ENCODE measurements around the gene DNAJC9.

DNAJC9 gene

GRCh38 chr10:73238990-73239566 is 8.0 kb downstream of the DNAJC9 start:
- no peak for DNase-seq

- no peak for DNase-seq
Measured at GRCh38 chr10:73234695-73235094, 12.4 kb downstream of the DNAJC9 start.

GRCh38 chr10:73233883-73234282 is 13.2 kb downstream of the DNAJC9 start:
- no peak for DNase-seq

GRCh38 chr10:73232887-73233286 is 14.2 kb downstream of the DNAJC9 start:
- no peak for DNase-seq

GRCh38 chr10:73229567-73229966 is 17.5 kb downstream of the DNAJC9 start:
- DNase-seq, result peak; percentile 66 to 77 (median 75)

- peak; percentile 48 to 74 (median 73) for DNase-seq
Measured at GRCh38 chr10:73228247-73228646, 18.8 kb downstream of the DNAJC9 start.

GRCh38 chr10:73226663-73227062 is 20.4 kb downstream of the DNAJC9 start:
- no peak for DNase-seq

GRCh38 chr10:73225518-73225917 is 21.5 kb downstream of the DNAJC9 start:
- DNase-seq, result no peak

- DNase-seq, result no peak
Measured at GRCh38 chr10:73220989-73221388, 26.1 kb downstream of the DNAJC9 start.

- no peak for DNase-seq
Measured at GRCh38 chr10:73219384-73219783, 27.7 kb downstream of the DNAJC9 start.

- peak; percentile 18 to 29 (median 28) for DNase-seq
Measured at GRCh38 chr10:73218431-73219191, 28.4 kb downstream of the DNAJC9 start.

- DNase-seq, result no peak
Measured at GRCh38 chr10:73217628-73218027, 29.4 kb downstream of the DNAJC9 start.

GRCh38 chr10:73215749-73216148 is 31.3 kb downstream of the DNAJC9 start:
- no peak for DNase-seq

GRCh38 chr10:73211106-73211811 is 35.8 kb downstream of the DNAJC9 start:
- DNase-seq, result no peak

GRCh38 chr10:73210395-73211105 is 36.5 kb downstream of the DNAJC9 start:
- no peak for DNase-seq

- no peak for DNase-seq
Measured at GRCh38 chr10:73209705-73210104, 37.4 kb downstream of the DNAJC9 start.

- DNase-seq, result no peak
Measured at GRCh38 chr10:73207883-73208282, 39.2 kb downstream of the DNAJC9 start.

GRCh38 chr10:73206385-73206784 is 40.7 kb downstream of the DNAJC9 start:
- peak in 2 of 3 donors; percentile 12 to 14 for DNase-seq

GRCh38 chr10:73205890-73206289 is 41.2 kb downstream of the DNAJC9 start:
- peak; percentile 40 to 60 (median 55) for DNase-seq

- peak; percentile 51 to 56 (median 56) for DNase-seq
Measured at GRCh38 chr10:73205081-73205480, 42.0 kb downstream of the DNAJC9 start.
